SU-DHL-6 (cell line): ENCODE data around the gene MAPK1IP1L.
"Not testable (repeated sequence)": the region's sequence is repeated elsewhere in the genome, so short reads cannot be mapped to it uniquely, and the experiment has no call there.

Experiments used
- H2AFZ ChIP-seq: fragments of 200-600 bp; sonication (generic); 2 replicates; pipeline ENCODE4 v1.6.1; 2014; ENCODE audit warnings: low read depth, mild to moderate bottlenecking, moderate library complexity, mixed read lengths, antibody characterized with exemption, low read length; ENCODE audit not compliant: severe bottlenecking
- H3F3A ChIP-seq: fragments of 200-600 bp; shearing (Covaris generic); 2 replicates; pipeline ENCODE4 v1.6.0; 2016; ENCODE audit warnings: antibody characterized with exemption, mild to moderate bottlenecking; ENCODE audit not compliant: insufficient read depth
- H3K27ac ChIP-seq: fragments of 200-600 bp; sonication (generic); 2 replicates; pipeline ENCODE4 v1.5.1; 2016; ENCODE audit warnings: low read depth, mild to moderate bottlenecking, low read length, moderate library complexity, mixed read lengths
- H3K27me3 ChIP-seq: fragments of 200-600 bp; sonication (generic), shearing (Covaris generic); 2 replicates; pipeline ENCODE4 v1.6.0; 2014; ENCODE audit warnings: mild to moderate bottlenecking, low read length
- H3K36me3 ChIP-seq: fragments of 200-600 bp; sonication (generic); 2 replicates; pipeline ENCODE4 v1.6.1; 2014; ENCODE audit warnings: mild to moderate bottlenecking, low read length, mixed read lengths
- H3K4me2 ChIP-seq: fragments of 300-600, 200-600 bp; shearing (Covaris generic), sonication (generic); 2 replicates; pipeline ENCODE4 v1.6.0; 2014; ENCODE audit warnings: low read length, low read depth, mild to moderate bottlenecking; ENCODE audit not compliant: poor library complexity, severe bottlenecking
- H3K4me3 ChIP-seq: fragments of 200-600 bp; sonication (generic); 2 replicates; pipeline ENCODE4 v1.5.1; 2014; ENCODE audit warnings: antibody characterized with exemption, low read length, mild to moderate bottlenecking, mixed read lengths; ENCODE audit not compliant: insufficient read depth, poor library complexity, severe bottlenecking
- H3K79me2 ChIP-seq: fragments of 200-600 bp; sonication (generic); 2 replicates; pipeline ENCODE4 v1.6.1; 2014; ENCODE audit warnings: mild to moderate bottlenecking, low read length, moderate library complexity; ENCODE audit not compliant: insufficient read depth
- H3K9ac ChIP-seq: fragments of 200-600 bp; sonication (generic); 2 replicates; pipeline ENCODE4 v1.7.0; 2014; ENCODE audit warnings: mild to moderate bottlenecking, low read length
- H3K9me2 ChIP-seq: fragments of 200-600 bp; sonication (generic); replicated peaks from 2 replicates; pipeline ENCODE4 v1.6.1; 2014; ENCODE audit warnings: low read length; ENCODE audit not compliant: insufficient read depth
- H3K9me3 ChIP-seq: fragments of 200-600 bp; sonication (generic); 2 replicates; pipeline ENCODE4 v1.6.1; 2014; ENCODE audit warnings: low read length, mixed read lengths; ENCODE audit not compliant: insufficient read depth
- H4K20me1 ChIP-seq: fragments of 200-600 bp; sonication (generic); 2 replicates; pipeline ENCODE4 v1.6.1; 2014; ENCODE audit warnings: low read depth, mild to moderate bottlenecking, antibody characterized with exemption, low read length, moderate library complexity, mixed read lengths
- EZH2phosphoT487 ChIP-seq: fragments of 200-600 bp; sonication (generic), shearing (Covaris generic); conservative IDR thresholded peaks from 2 replicates; pipeline ENCODE4 v1.6.1; 2018; ENCODE audit warnings: mild to moderate bottlenecking, antibody characterized with exemption, low read length, moderate library complexity, mixed read lengths
- TF ChIP-seq, protein P1 (sequence below): fragments of 200-600 bp; sonication (generic); IDR thresholded peaks from one replicate; pipeline ENCODE4 v1.5.1; 2017; ENCODE audit warnings: antibody characterized with exemption, mild to moderate bottlenecking, low read length, moderate library complexity; ENCODE audit not compliant: insufficient read depth, poor library complexity, severe bottlenecking

The MAPK1IP1L gene

DNA sequence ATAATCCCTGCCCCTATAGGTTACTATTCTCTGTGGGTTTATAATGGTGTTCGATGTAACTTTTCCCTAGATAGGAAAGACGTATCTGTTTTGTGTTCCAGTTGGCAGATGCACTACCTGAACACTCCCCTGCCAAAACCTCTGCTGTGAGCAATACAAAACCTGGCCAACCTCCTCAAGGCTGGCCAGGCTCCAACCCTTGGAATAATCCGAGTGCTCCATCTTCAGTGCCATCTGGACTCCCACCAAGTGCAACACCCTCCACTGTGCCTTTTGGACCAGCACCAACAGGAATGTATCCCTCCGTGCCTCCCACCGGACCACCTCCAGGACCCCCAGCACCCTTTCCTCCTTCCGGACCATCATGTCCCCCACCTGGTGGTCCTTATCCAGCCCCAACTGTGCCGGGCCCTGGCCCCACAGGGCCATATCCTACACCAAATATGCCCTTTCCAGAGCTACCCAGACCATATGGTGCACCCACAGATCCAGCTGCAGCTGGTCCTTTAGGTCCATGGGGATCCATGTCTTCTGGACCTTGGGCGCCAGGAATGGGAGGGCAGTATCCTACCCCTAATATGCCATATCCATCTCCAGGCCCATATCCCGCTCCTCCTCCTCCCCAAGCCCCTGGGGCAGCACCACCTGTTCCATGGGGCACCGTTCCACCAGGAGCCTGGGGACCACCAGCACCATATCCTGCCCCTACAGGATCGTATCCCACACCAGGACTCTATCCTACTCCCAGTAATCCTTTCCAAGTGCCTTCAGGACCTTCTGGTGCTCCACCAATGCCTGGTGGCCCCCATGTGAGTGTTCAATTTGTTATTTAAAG, 11.3 kb downstream of the MAPK1IP1L start:
- H4K20me1 ChIP-seq = peaks cover 34% of the 10 kb centered on the region
- H3K9ac ChIP-seq = no peak overlapping the region
- H3K27me3 ChIP-seq = no peaks in the 10 kb centered on the region
- no peak overlapping the region for H3K4me2 ChIP-seq
- no peak overlapping the region for H2AFZ ChIP-seq
- H3K4me3 ChIP-seq = no peak overlapping the region
- H3K36me3 ChIP-seq = peaks cover 37% of the 10 kb centered on the region
- H3F3A ChIP-seq = peaks cover 17% of the 10 kb centered on the region
- H3K9me3 ChIP-seq = no peaks in the 10 kb centered on the region
- H3K27ac ChIP-seq = no peak overlapping the region
- no peak for TF ChIP-seq EZH2phosphoT487
- TF ChIP-seq, protein P1, sequence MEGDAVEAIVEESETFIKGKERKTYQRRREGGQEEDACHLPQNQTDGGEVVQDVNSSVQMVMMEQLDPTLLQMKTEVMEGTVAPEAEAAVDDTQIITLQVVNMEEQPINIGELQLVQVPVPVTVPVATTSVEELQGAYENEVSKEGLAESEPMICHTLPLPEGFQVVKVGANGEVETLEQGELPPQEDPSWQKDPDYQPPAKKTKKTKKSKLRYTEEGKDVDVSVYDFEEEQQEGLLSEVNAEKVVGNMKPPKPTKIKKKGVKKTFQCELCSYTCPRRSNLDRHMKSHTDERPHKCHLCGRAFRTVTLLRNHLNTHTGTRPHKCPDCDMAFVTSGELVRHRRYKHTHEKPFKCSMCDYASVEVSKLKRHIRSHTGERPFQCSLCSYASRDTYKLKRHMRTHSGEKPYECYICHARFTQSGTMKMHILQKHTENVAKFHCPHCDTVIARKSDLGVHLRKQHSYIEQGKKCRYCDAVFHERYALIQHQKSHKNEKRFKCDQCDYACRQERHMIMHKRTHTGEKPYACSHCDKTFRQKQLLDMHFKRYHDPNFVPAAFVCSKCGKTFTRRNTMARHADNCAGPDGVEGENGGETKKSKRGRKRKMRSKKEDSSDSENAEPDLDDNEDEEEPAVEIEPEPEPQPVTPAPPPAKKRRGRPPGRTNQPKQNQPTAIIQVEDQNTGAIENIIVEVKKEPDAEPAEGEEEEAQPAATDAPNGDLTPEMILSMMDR = no peak
- H3K9me2 ChIP-seq = no peaks in the 10 kb centered on the region
- peaks cover 55% of the 10 kb centered on the region for H3K79me2 ChIP-seq

DNA sequence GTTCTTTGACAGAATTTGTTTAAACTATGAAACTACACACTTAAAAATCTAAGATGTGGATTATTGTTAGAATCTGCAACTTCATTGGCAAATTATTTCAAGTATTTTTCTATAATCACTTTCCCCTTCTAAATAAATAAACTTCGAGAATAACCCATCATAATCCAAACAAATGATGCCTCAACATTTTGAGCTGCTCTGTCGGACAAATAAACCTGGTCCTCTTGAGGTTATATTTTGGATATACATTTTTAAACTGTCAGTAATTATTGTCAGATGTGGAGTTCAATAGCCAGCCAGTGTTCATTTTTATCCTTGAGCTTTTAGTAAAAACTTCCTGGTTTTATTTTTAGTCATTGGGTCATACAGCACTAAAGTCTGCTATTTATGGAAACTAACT, 13.4 kb downstream of the MAPK1IP1L start:
- H3K27ac ChIP-seq, H2AFZ ChIP-seq, H3K27me3 ChIP-seq, H3K9me3 ChIP-seq, H3K4me2 ChIP-seq, H3K9ac ChIP-seq, H3K4me3 ChIP-seq, H3K9me2 ChIP-seq: not testable (repeated sequence)
- peaks cover 33% of the 10 kb centered on the region for H3K79me2 ChIP-seq
- peaks cover 16% of the 10 kb centered on the region for H4K20me1 ChIP-seq
- peaks cover 33% of the 10 kb centered on the region for H3K36me3 ChIP-seq
- peaks cover 35% of the 10 kb centered on the region for H3F3A ChIP-seq

DNA sequence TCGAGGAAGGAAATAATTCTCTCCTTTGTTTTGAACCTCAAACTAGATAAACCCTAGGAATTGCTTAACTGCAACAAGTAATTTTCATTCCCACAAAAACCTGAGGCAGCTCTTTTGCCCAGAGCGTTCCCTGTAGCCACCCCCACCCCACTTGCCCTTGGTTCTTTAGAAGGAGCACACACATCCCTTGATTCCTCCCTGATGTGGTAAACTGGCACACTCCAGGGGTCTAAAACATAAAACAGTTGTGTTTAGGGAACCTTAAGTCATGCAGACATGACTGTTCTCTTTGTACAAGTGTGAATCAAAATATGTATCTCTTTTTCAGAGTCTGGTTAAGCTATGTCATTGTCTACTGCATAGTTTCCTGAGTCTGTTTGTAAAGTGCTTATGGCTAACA, 14.0 kb downstream of the MAPK1IP1L start:
- Histone ChIP-seq H3K4me3 (no peak overlapping the region), H3K9me3 (no peaks in the 10 kb centered on the region), H3K79me2 (peaks cover 28% of the 10 kb centered on the region), H3K27ac (no peak overlapping the region), H3K27me3 (no peaks in the 10 kb centered on the region), H3K9me2 (no peaks in the 10 kb centered on the region), H4K20me1 (peaks cover 15% of the 10 kb centered on the region), H3K36me3 (peaks cover 33% of the 10 kb centered on the region), H3K4me2 (no peak overlapping the region), H3K9ac (no peak overlapping the region), H3F3A (peaks cover 35% of the 10 kb centered on the region), H2AFZ (no peak overlapping the region)
- no peak for TF ChIP-seq EZH2phosphoT487
- TF ChIP-seq, protein P1 = no peak

DNA sequence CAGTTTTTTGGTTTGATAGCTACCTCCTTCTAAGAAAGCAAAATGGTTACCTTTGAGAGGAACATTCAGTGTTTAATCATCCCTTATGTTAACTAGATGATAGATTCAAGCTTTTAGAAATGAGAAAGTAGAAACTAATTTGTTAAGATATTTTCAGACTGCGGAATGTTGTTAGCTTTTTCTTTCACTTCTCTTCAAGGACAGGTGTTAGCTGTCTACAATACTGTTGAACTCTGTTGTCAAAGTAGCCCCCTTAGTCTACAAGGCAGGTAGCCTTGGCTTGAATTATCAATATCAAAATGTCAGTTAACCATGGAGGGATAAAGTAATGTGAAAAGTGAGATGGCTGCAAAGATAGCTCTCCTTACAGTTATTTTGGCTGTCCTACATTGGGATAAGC, 14.8 kb downstream of the MAPK1IP1L start:
- no peaks in the 10 kb centered on the region for H3K9me2 ChIP-seq
- H3K4me3 ChIP-seq = no peak overlapping the region
- peaks cover 20% of the 10 kb centered on the region for H3K79me2 ChIP-seq
- H3K4me2 ChIP-seq = no peak overlapping the region
- peaks cover 32% of the 10 kb centered on the region for H3K36me3 ChIP-seq
- TF ChIP-seq EZH2phosphoT487 = no peak
- TF ChIP-seq, protein P1 = no peak
- no peaks in the 10 kb centered on the region for H3K27me3 ChIP-seq
- no peaks in the 10 kb centered on the region for H3K9me3 ChIP-seq
- peaks cover 9% of the 10 kb centered on the region for H4K20me1 ChIP-seq
- no peak overlapping the region for H2AFZ ChIP-seq
- H3F3A ChIP-seq = peaks cover 35% of the 10 kb centered on the region
- H3K27ac ChIP-seq = no peak overlapping the region
- H3K9ac ChIP-seq = no peak overlapping the region
